Measurements from ENCODE around the gene C1orf35.
A peak's percentile ranks its signal among the peaks of the same experiment; 100 is the strongest.

Gene C1orf35

GRCh38 chr1:228143480-228144192 is 40.5 kb upstream of the C1orf35 start:
- Histone ChIP-seq H3K36me3 (peaks cover 6% of the 10 kb centered on the region), H3K27me3 (ENCODE audit: insufficient read depth, low read depth, severe bottlenecking) (no peaks in the 10 kb centered on the region), H3K27ac (peak overlapping the region; percentile 18; the same call in 1 of the 2 replicates), H3K4me3 (ENCODE audit: low read depth, low read length) (no peak overlapping the region), H3K9me3 (ENCODE audit: severe bottlenecking) (no peaks in the 10 kb centered on the region)
- DNase-seq = no peak
- TF ChIP-seq, protein P1, sequence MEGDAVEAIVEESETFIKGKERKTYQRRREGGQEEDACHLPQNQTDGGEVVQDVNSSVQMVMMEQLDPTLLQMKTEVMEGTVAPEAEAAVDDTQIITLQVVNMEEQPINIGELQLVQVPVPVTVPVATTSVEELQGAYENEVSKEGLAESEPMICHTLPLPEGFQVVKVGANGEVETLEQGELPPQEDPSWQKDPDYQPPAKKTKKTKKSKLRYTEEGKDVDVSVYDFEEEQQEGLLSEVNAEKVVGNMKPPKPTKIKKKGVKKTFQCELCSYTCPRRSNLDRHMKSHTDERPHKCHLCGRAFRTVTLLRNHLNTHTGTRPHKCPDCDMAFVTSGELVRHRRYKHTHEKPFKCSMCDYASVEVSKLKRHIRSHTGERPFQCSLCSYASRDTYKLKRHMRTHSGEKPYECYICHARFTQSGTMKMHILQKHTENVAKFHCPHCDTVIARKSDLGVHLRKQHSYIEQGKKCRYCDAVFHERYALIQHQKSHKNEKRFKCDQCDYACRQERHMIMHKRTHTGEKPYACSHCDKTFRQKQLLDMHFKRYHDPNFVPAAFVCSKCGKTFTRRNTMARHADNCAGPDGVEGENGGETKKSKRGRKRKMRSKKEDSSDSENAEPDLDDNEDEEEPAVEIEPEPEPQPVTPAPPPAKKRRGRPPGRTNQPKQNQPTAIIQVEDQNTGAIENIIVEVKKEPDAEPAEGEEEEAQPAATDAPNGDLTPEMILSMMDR (IDR thresholded peaks at IDR 0.05; ENCODE audit: low read depth, low read length) = no peak

DNA sequence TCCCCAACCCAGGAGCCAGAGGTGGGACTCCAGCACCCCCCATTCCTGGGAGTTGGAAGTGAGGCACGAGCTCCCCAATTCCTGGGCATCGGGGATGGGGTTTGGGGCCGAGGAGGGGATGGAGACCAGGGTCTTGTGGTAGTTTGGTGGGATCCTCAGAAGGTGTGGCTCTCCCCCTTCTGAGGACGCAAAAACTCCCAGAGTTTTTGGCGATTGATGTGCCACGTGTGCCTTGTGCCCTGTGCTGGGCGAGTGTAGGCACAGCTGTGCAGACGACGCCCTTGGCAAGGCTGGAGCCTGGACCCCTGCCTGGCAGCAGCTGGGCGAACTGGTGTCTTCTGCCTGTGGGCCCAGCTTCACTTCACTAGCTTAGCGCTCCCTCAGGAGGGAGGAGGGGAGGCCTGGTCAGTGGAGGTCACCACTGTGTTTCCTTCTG is 39.6 kb upstream of the C1orf35 start:
- Histone ChIP-seq H3K27ac (no peak overlapping the region), H3K9me3 (ENCODE audit: severe bottlenecking) (no peaks in the 10 kb centered on the region), H3K36me3 (peaks cover 4% of the 10 kb centered on the region), H3K27me3 (ENCODE audit: insufficient read depth, low read depth, severe bottlenecking) (no peaks in the 10 kb centered on the region), H3K4me3 (ENCODE audit: low read depth, low read length) (no peak overlapping the region)
- TF ChIP-seq, protein P1 (IDR thresholded peaks at IDR 0.05; ENCODE audit: low read depth, low read length) = no peak
- no peak for DNase-seq

- Histone ChIP-seq H3K9me3 (ENCODE audit: severe bottlenecking) (no peaks in the 10 kb centered on the region), H3K27ac (no peak overlapping the region), H3K4me3 (ENCODE audit: low read depth, low read length) (no peak overlapping the region), H3K27me3 (ENCODE audit: insufficient read depth, low read depth, severe bottlenecking) (no peaks in the 10 kb centered on the region), H3K36me3 (peaks cover 4% of the 10 kb centered on the region)
- DNase-seq = no peak
- TF ChIP-seq, protein P1 (IDR thresholded peaks at IDR 0.05; ENCODE audit: low read depth, low read length) = no peak
These were observed 39.1 kb upstream of the C1orf35 start for GRCh38 chr1:228142155-228142691.

DNA sequence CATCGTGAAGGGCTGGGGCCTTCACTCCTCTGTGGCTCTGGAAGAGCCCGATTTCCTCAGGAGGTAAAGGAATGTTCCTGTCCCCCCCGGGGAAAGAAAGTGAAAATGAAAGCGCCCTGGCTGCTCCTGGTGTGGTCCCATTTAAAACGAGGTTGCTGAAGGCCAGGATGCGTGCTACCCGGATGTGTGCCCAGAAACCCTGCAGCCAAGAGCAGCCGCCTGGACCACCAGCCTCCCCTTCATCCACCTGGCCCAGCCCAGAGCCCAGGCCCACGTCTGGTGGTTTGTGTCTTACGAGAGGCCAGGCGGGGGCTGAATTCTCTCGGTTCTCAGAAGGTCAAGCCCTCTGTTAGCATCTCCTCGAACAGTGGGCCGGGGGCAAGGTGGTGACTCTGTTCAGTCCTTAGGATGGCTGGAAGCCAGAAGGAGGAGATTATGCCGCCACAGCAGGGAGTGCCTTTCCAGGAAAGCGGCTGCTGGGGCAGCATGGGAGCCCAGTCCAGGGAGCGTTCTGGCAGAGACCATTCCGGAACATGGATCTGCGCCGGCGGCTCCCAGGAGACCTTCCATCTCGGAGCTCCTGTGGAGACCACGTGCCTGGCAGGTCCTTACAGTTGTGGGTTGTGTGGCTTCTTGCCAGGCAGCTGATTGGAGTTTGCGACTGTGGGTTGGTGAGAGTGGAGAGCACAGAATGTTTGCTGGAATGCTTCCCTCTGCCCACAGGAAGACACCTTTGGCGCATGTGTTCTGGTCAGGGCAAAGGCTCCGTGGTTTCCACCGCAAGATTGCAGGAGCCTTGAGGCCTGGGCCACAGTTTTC is 38.3 kb upstream of the C1orf35 start:
- 0 out of 2 replicates have a peak overlapping the region, but pooled peaks have one; percentile 31 for H3K27ac ChIP-seq
- H3K27me3 ChIP-seq (ENCODE audit: insufficient read depth, low read depth, severe bottlenecking) = no peaks in the 10 kb centered on the region
- H3K36me3 ChIP-seq = peaks cover 4% of the 10 kb centered on the region
- no peaks in the 10 kb centered on the region for H3K9me3 ChIP-seq (ENCODE audit: severe bottlenecking)
- DNase-seq = no peak
- TF ChIP-seq, protein P1 (IDR thresholded peaks at IDR 0.05; ENCODE audit: low read depth, low read length) = no peak
- peak overlapping the region; percentile 80 for H3K4me3 ChIP-seq (ENCODE audit: low read depth, low read length)

DNA sequence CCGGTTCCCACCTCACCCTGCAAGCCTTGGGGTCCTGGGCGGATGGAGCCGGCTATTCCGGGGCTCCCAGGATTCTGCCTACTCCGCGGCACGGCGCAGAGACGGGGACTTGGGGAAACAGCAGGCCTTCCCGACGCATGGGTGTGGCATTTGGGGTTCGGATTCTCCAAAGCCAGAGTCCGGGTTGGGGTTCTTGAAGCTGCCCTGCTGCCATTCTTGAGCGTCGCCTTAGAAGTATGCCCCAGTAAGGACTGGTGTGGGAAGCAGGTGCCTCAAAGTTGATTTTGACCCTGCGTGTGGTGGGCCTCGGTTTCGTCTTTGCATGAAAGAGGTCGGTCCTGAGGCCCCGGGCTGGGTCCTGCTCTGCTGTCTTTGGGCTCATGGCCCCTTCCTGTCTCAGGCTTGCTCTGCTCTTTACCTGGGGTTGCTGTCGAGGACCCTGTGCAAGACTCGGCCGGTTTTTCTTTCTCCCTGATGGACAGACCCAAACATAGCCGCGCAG is 37.6 kb upstream of the C1orf35 start:
- TF ChIP-seq, protein P1 (IDR thresholded peaks at IDR 0.05; ENCODE audit: low read depth, low read length) = no peak
- H3K27ac ChIP-seq = peak overlapping the region; percentile 79
- no peak for DNase-seq

More for the DNA sequence above, 37.6 kb upstream of the C1orf35 start:
- Histone ChIP-seq H3K4me3 (ENCODE audit: low read depth, low read length) (peak overlapping the region; percentile 80), H3K36me3 (peaks cover 4% of the 10 kb centered on the region), H3K9me3 (ENCODE audit: severe bottlenecking) (no peaks in the 10 kb centered on the region), H3K27me3 (ENCODE audit: insufficient read depth, low read depth, severe bottlenecking) (no peaks in the 10 kb centered on the region)

All from WERI-Rb-1 (cell line).